ENCODE measurements around the gene NKAIN2.

NKAIN2 gene

GRCh38 chr6:124438546-124439065 is 634.9 kb downstream of the NKAIN2 start:
- Histone ChIP-seq H2AFZ (ENCODE audit: low read length) (no peak overlapping the region), H3K4me2 (ENCODE audit: insufficient read depth, low read length, poor library complexity, severe bottlenecking) (no peak overlapping the region), H3K27ac (replicated peaks; ENCODE audit: low read length) (no peak overlapping the region), H2BK120ac (ENCODE audit: low read depth, low read length) (no peak overlapping the region), H3K18ac (ENCODE audit: low read length) (no peak overlapping the region), H3K4me1 (ENCODE audit: control insufficient read depth in 2 of 2, insufficient read depth in 1 of 2, low read depth in 1 of 2, low read length in 2 of 2) (no peaks in the 10 kb centered on the region), H3K27me3 (ENCODE audit: control insufficient read depth in 3 of 3, insufficient read depth in 3 of 3, low read depth in 1 of 3, low read length in 3 of 3) (no peaks in the 10 kb centered on the region), H2BK12ac (ENCODE audit: low read length) (no peak overlapping the region), H4K91ac (ENCODE audit: low read depth, low read length, poor library complexity) (no peak overlapping the region), H3K36me3 (replicated peaks in 1 of 2; ENCODE audit: control insufficient read depth in 2 of 2, insufficient read depth in 2 of 2, low read length in 2 of 2) (no peaks in the 10 kb centered on the region), H3K14ac (ENCODE audit: low read length) (no peak overlapping the region), H3K79me1 (ENCODE audit: low read depth, low read length) (no peaks in the 10 kb centered on the region), H3K9me3 (replicated peaks in 1 of 2; ENCODE audit: control insufficient read depth in 2 of 2, insufficient read depth in 1 of 2, low read depth in 1 of 2, low read length in 2 of 2) (no peaks in the 10 kb centered on the region), H2AK5ac (ENCODE audit: low read depth, low read length) (no peak overlapping the region), H2BK15ac (ENCODE audit: low read length) (no peak overlapping the region), H3K23ac (ENCODE audit: low read depth, low read length, poor library complexity) (no peak overlapping the region), H2BK5ac (ENCODE audit: low read length) (no peak overlapping the region), H4K8ac (ENCODE audit: low read depth, low read length) (no peak overlapping the region), H3K9ac (ENCODE audit: low read depth, low read length, poor library complexity) (no peak overlapping the region), H3K4me3 (ENCODE audit: low read length in 2 of 2) (no peak overlapping the region), H3K4ac (ENCODE audit: low read length) (no peak overlapping the region)
- no peak for DNase-seq (ENCODE audit: low spot score)
- WGBS, 2 donors (ENCODE audit: extremely low coverage in 2 of 2, insufficient read length in 2 of 2, insufficient replicate concordance in 1 of 2): no CpG with 5 or more reads among the region's 4 CpGs

GRCh38 chr6:124441450-124441849 is 637.8 kb downstream of the NKAIN2 start:
- no peak overlapping the region for H3K27ac ChIP-seq (replicated peaks; ENCODE audit: low read length)
- H2AK5ac ChIP-seq (ENCODE audit: low read depth, low read length): no peak overlapping the region
- no peaks in the 10 kb centered on the region for H3K27me3 ChIP-seq (ENCODE audit: control insufficient read depth in 3 of 3, insufficient read depth in 3 of 3, low read depth in 1 of 3, low read length in 3 of 3)
- no peaks in the 10 kb centered on the region for H3K9me3 ChIP-seq (replicated peaks in 1 of 2; ENCODE audit: control insufficient read depth in 2 of 2, insufficient read depth in 1 of 2, low read depth in 1 of 2, low read length in 2 of 2)
- no peak overlapping the region for H3K9ac ChIP-seq (ENCODE audit: low read depth, low read length, poor library complexity)
- no peak overlapping the region for H2BK12ac ChIP-seq (ENCODE audit: low read length)
- no peak overlapping the region for H2AFZ ChIP-seq (ENCODE audit: low read length)
- H3K4me1 ChIP-seq (ENCODE audit: control insufficient read depth in 2 of 2, insufficient read depth in 1 of 2, low read depth in 1 of 2, low read length in 2 of 2): no peaks in the 10 kb centered on the region
- WGBS, 2 donors (ENCODE audit: extremely low coverage in 2 of 2, insufficient read length in 2 of 2, insufficient replicate concordance in 1 of 2): no CpG with 5 or more reads among the region's 3 CpGs
- no peak overlapping the region for H2BK120ac ChIP-seq (ENCODE audit: low read depth, low read length)
- H3K79me1 ChIP-seq (ENCODE audit: low read depth, low read length): no peaks in the 10 kb centered on the region
- no peak overlapping the region for H3K4me3 ChIP-seq (ENCODE audit: low read length in 2 of 2)
- no peak overlapping the region for H3K18ac ChIP-seq (ENCODE audit: low read length)
- H4K8ac ChIP-seq (ENCODE audit: low read depth, low read length): no peak overlapping the region
- H3K23ac ChIP-seq (ENCODE audit: low read depth, low read length, poor library complexity): no peak overlapping the region
- H4K91ac ChIP-seq (ENCODE audit: low read depth, low read length, poor library complexity): no peak overlapping the region
- no peak for DNase-seq (ENCODE audit: low spot score)
- no peak overlapping the region for H3K4ac ChIP-seq (ENCODE audit: low read length)
- H2BK5ac ChIP-seq (ENCODE audit: low read length): no peak overlapping the region
- no peak overlapping the region for H2BK15ac ChIP-seq (ENCODE audit: low read length)
- H3K4me2 ChIP-seq (ENCODE audit: insufficient read depth, low read length, poor library complexity, severe bottlenecking): no peak overlapping the region
- H3K36me3 ChIP-seq (replicated peaks in 1 of 2; ENCODE audit: control insufficient read depth in 2 of 2, insufficient read depth in 2 of 2, low read length in 2 of 2): no peaks in the 10 kb centered on the region
- H3K14ac ChIP-seq (ENCODE audit: low read length): no peak overlapping the region

- no CpG with 5 or more reads among the region's 2 CpGs for WGBS, 2 donors (ENCODE audit: extremely low coverage in 2 of 2, insufficient read length in 2 of 2, insufficient replicate concordance in 1 of 2)
- Histone ChIP-seq H3K4ac (ENCODE audit: low read length) (no peak overlapping the region), H2BK5ac (ENCODE audit: low read length) (no peak overlapping the region), H3K27me3 (ENCODE audit: control insufficient read depth in 3 of 3, insufficient read depth in 3 of 3, low read depth in 1 of 3, low read length in 3 of 3) (no peaks in the 10 kb centered on the region), H3K4me3 (ENCODE audit: low read length in 2 of 2) (no peak overlapping the region), H3K27ac (replicated peaks; ENCODE audit: low read length) (no peak overlapping the region), H2AK5ac (ENCODE audit: low read depth, low read length) (no peak overlapping the region), H3K79me1 (ENCODE audit: low read depth, low read length) (no peaks in the 10 kb centered on the region), H3K9me3 (replicated peaks in 1 of 2; ENCODE audit: control insufficient read depth in 2 of 2, insufficient read depth in 1 of 2, low read depth in 1 of 2, low read length in 2 of 2) (no peaks in the 10 kb centered on the region), H2BK120ac (ENCODE audit: low read depth, low read length) (no peak overlapping the region), H4K8ac (ENCODE audit: low read depth, low read length) (no peak overlapping the region), H3K9ac (ENCODE audit: low read depth, low read length, poor library complexity) (no peak overlapping the region), H3K4me2 (ENCODE audit: insufficient read depth, low read length, poor library complexity, severe bottlenecking) (no peak overlapping the region), H3K14ac (ENCODE audit: low read length) (no peak overlapping the region), H4K91ac (ENCODE audit: low read depth, low read length, poor library complexity) (no peak overlapping the region), H2BK15ac (ENCODE audit: low read length) (no peak overlapping the region), H2AFZ (ENCODE audit: low read length) (no peak overlapping the region), H2BK12ac (ENCODE audit: low read length) (no peak overlapping the region), H3K36me3 (replicated peaks in 1 of 2; ENCODE audit: control insufficient read depth in 2 of 2, insufficient read depth in 2 of 2, low read length in 2 of 2) (no peaks in the 10 kb centered on the region), H3K4me1 (ENCODE audit: control insufficient read depth in 2 of 2, insufficient read depth in 1 of 2, low read depth in 1 of 2, low read length in 2 of 2) (no peaks in the 10 kb centered on the region), H3K18ac (ENCODE audit: low read length) (no peak overlapping the region), H3K23ac (ENCODE audit: low read depth, low read length, poor library complexity) (no peak overlapping the region)
- DNase-seq (ENCODE audit: low spot score): no peak
Observed at GRCh38 chr6:124443541-124443940, 639.9 kb downstream of the NKAIN2 start.

- H4K8ac ChIP-seq (ENCODE audit: low read depth, low read length): no peak overlapping the region
- no peak overlapping the region for H2BK120ac ChIP-seq (ENCODE audit: low read depth, low read length)
- no peak overlapping the region for H3K23ac ChIP-seq (ENCODE audit: low read depth, low read length, poor library complexity)
- H3K79me1 ChIP-seq (ENCODE audit: low read depth, low read length): no peaks in the 10 kb centered on the region
- no peak overlapping the region for H2BK5ac ChIP-seq (ENCODE audit: low read length)
- no peak overlapping the region for H3K18ac ChIP-seq (ENCODE audit: low read length)
- H2AK5ac ChIP-seq (ENCODE audit: low read depth, low read length): no peak overlapping the region
- WGBS, 2 donors (ENCODE audit: extremely low coverage in 2 of 2, insufficient read length in 2 of 2, insufficient replicate concordance in 1 of 2): no CpG with 5 or more reads among the region's 3 CpGs
- H3K36me3 ChIP-seq (replicated peaks in 1 of 2; ENCODE audit: control insufficient read depth in 2 of 2, insufficient read depth in 2 of 2, low read length in 2 of 2): no peaks in the 10 kb centered on the region
- H3K9me3 ChIP-seq (replicated peaks in 1 of 2; ENCODE audit: control insufficient read depth in 2 of 2, insufficient read depth in 1 of 2, low read depth in 1 of 2, low read length in 2 of 2): no peaks in the 10 kb centered on the region
- no peak overlapping the region for H3K9ac ChIP-seq (ENCODE audit: low read depth, low read length, poor library complexity)
- H3K4me1 ChIP-seq (ENCODE audit: control insufficient read depth in 2 of 2, insufficient read depth in 1 of 2, low read depth in 1 of 2, low read length in 2 of 2): no peaks in the 10 kb centered on the region
- no peak overlapping the region for H2BK15ac ChIP-seq (ENCODE audit: low read length)
- no peak for DNase-seq (ENCODE audit: low spot score)
- no peak overlapping the region for H3K14ac ChIP-seq (ENCODE audit: low read length)
- no peak overlapping the region for H3K4me2 ChIP-seq (ENCODE audit: insufficient read depth, low read length, poor library complexity, severe bottlenecking)
- H3K27ac ChIP-seq (replicated peaks; ENCODE audit: low read length): no peak overlapping the region
- no peak overlapping the region for H4K91ac ChIP-seq (ENCODE audit: low read depth, low read length, poor library complexity)
- no peak overlapping the region for H2BK12ac ChIP-seq (ENCODE audit: low read length)
- no peak overlapping the region for H3K4ac ChIP-seq (ENCODE audit: low read length)
- H3K27me3 ChIP-seq (ENCODE audit: control insufficient read depth in 3 of 3, insufficient read depth in 3 of 3, low read depth in 1 of 3, low read length in 3 of 3): no peaks in the 10 kb centered on the region
- no peak overlapping the region for H2AFZ ChIP-seq (ENCODE audit: low read length)
- no peak overlapping the region for H3K4me3 ChIP-seq (ENCODE audit: low read length in 2 of 2)
Observed at GRCh38 chr6:124445581-124445980, 641.9 kb downstream of the NKAIN2 start.
